ENCODE results near the gene STOML2.

DNA sequence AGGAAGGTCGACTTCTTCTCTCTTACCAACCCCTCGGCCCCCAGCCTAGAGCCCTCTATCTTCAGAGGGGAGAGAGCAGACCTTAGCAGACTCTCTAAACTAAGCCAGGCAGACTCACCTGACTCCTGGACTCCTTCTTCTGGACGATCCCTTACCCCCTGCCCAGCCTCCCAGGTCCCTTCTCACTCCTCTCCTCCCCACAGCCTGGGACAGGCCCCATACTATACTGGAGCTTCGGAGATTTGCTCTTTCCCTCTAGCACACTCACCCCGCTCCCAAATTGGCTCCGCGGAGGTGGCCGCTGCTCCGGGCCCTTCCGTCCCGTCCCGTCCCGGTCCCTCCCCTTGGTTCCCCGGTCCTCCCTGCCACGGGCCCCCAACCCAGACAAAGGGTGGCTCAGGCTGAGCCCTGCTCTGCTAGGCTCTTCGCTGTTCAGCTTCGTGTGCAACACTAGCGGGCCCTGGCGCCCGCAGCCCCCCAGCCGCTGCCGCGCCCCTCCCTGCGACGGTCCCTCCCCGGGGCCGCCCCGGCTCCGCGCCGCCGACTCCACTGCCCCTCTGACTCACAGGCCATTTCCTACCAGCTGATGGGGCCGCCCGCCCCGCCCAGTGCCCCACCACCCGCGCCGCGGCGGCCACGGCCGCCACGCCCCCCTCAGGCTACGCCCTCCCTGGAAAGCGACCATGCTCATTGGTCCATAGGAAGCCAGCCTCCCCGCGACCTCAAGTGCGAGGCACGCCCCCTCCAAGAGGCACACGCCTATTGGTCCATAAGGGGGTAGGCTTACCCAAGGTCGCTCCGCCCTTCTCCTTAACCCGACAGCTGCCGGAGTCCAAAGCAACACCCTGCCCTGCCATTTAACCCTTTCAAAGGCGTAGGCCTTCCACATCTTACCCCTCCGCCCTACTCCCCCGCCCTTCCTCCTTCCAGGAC lies 8.3 kb upstream of the STOML2 start:
- TF ChIP-seq, protein P1, sequence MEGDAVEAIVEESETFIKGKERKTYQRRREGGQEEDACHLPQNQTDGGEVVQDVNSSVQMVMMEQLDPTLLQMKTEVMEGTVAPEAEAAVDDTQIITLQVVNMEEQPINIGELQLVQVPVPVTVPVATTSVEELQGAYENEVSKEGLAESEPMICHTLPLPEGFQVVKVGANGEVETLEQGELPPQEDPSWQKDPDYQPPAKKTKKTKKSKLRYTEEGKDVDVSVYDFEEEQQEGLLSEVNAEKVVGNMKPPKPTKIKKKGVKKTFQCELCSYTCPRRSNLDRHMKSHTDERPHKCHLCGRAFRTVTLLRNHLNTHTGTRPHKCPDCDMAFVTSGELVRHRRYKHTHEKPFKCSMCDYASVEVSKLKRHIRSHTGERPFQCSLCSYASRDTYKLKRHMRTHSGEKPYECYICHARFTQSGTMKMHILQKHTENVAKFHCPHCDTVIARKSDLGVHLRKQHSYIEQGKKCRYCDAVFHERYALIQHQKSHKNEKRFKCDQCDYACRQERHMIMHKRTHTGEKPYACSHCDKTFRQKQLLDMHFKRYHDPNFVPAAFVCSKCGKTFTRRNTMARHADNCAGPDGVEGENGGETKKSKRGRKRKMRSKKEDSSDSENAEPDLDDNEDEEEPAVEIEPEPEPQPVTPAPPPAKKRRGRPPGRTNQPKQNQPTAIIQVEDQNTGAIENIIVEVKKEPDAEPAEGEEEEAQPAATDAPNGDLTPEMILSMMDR (conservative IDR thresholded peaks at IDR 0.05; ENCODE audit: low read depth, low read length) = no peak
- no peak for TF ChIP-seq EZH2 (IDR thresholded peaks at IDR 0.05; ENCODE audit: low read length, unreplicated experiment)
